Measurements from ENCODE around the gene MBTD1.

DNA sequence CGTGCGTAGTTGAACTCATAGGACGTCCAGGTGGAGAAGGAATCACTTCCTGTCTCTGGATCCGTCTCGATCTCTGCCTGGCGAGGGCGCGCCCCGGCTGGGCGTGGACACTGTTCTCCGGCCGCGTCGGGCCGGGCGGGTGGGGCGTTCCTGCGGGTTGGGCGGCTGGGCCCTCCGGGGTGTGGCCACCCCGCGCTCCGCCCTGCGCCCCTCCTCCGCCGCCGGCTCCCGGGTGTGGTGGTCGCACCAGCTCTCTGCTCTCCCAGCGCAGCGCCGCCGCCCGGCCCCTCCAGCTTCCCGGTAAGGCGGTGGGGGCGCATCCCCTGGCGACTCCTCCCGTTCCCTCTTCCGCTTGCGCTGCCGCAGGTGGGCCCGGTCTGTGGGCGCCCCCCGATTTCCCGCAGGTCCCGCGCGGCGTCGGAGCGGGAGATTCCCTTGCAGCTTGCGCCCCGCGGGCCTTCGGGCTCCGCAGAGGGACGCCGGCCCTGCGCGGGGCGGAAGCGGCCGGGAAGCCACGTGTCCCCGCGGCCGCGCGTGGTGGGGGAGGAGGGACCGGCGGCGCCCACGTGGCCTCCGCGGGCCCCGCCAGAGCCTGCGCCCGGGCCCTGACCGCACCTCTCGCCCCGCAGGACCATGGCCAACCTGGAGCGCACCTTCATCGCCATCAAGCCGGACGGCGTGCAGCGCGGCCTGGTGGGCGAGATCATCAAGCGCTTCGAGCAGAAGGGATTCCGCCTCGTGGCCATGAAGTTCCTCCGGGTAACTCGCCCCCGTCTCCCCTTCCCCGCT is 93.5 kb downstream of the MBTD1 start, which contains the start of gene NME2:
- TF ChIP-seq, protein P1, sequence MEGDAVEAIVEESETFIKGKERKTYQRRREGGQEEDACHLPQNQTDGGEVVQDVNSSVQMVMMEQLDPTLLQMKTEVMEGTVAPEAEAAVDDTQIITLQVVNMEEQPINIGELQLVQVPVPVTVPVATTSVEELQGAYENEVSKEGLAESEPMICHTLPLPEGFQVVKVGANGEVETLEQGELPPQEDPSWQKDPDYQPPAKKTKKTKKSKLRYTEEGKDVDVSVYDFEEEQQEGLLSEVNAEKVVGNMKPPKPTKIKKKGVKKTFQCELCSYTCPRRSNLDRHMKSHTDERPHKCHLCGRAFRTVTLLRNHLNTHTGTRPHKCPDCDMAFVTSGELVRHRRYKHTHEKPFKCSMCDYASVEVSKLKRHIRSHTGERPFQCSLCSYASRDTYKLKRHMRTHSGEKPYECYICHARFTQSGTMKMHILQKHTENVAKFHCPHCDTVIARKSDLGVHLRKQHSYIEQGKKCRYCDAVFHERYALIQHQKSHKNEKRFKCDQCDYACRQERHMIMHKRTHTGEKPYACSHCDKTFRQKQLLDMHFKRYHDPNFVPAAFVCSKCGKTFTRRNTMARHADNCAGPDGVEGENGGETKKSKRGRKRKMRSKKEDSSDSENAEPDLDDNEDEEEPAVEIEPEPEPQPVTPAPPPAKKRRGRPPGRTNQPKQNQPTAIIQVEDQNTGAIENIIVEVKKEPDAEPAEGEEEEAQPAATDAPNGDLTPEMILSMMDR (IDR thresholded peaks at IDR 0.05 in 2 of 3, conservative IDR thresholded peaks at IDR 0.05 in 1 of 3; ENCODE audit: control insufficient read depth in 2 of 3, extremely low read depth in 1 of 3, insufficient read depth in 1 of 3, low read depth in 3 of 3, low read length in 3 of 3): no peak; a peak in 1 of 6 replicates
- TF ChIP-seq HCFC1 (IDR thresholded peaks at IDR 0.05; ENCODE audit: low read length): peak; percentile 18; the same call in 1 of the 2 replicates
- TF ChIP-seq HDAC2 (IDR thresholded peaks at IDR 0.05): no peak
- peak; percentile 17; the same call in 1 of the 2 replicates for TF ChIP-seq TCF12 (IDR thresholded peaks at IDR 0.05; ENCODE audit: low read depth, low read length)
- TF ChIP-seq, protein P2, sequence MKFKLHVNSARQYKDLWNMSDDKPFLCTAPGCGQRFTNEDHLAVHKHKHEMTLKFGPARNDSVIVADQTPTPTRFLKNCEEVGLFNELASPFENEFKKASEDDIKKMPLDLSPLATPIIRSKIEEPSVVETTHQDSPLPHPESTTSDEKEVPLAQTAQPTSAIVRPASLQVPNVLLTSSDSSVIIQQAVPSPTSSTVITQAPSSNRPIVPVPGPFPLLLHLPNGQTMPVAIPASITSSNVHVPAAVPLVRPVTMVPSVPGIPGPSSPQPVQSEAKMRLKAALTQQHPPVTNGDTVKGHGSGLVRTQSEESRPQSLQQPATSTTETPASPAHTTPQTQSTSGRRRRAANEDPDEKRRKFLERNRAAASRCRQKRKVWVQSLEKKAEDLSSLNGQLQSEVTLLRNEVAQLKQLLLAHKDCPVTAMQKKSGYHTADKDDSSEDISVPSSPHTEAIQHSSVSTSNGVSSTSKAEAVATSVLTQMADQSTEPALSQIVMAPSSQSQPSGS (IDR thresholded peaks at IDR 0.05; ENCODE audit: low read length): no peak
- peak; percentile 69 for TF ChIP-seq POLR2A (IDR thresholded peaks at IDR 0.05; ENCODE audit: low read depth, low read length)
- TF ChIP-seq ZNF207 (IDR thresholded peaks at IDR 0.05; ENCODE audit: borderline replicate concordance): 0 out of 2 replicates have a peak, but pooled peaks have one; percentile 73
- TF ChIP-seq SMC3 (IDR thresholded peaks at IDR 0.05; ENCODE audit: borderline replicate concordance, low read length): no peak
- no peak for TF ChIP-seq ATF7 (IDR thresholded peaks at IDR 0.05; ENCODE audit: low read depth)
- no peak for TF ChIP-seq EZH2 (IDR thresholded peaks at IDR 0.05; ENCODE audit: borderline replicate concordance, control insufficient read depth, low read depth, low read length)
- TF ChIP-seq BRCA1 (IDR thresholded peaks at IDR 0.05; ENCODE audit: low read depth, low read length): no peak
- TF ChIP-seq, protein P3, sequence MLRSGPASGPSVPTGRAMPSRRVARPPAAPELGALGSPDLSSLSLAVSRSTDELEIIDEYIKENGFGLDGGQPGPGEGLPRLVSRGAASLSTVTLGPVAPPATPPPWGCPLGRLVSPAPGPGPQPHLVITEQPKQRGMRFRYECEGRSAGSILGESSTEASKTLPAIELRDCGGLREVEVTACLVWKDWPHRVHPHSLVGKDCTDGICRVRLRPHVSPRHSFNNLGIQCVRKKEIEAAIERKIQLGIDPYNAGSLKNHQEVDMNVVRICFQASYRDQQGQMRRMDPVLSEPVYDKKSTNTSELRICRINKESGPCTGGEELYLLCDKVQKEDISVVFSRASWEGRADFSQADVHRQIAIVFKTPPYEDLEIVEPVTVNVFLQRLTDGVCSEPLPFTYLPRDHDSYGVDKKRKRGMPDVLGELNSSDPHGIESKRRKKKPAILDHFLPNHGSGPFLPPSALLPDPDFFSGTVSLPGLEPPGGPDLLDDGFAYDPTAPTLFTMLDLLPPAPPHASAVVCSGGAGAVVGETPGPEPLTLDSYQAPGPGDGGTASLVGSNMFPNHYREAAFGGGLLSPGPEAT (IDR thresholded peaks at IDR 0.05; ENCODE audit: low read depth): no peak
- peak; percentile 96 for TF ChIP-seq MXI1 (IDR thresholded peaks at IDR 0.05; ENCODE audit: low read depth, low read length)
- TF ChIP-seq ZNF217 (IDR thresholded peaks at IDR 0.05): peak; percentile 66; the same call in 1 of the 2 replicates

All from GM12878 (cell line).